Measurements from ENCODE around the gene TUBB4B.

The TUBB4B gene

DNA sequence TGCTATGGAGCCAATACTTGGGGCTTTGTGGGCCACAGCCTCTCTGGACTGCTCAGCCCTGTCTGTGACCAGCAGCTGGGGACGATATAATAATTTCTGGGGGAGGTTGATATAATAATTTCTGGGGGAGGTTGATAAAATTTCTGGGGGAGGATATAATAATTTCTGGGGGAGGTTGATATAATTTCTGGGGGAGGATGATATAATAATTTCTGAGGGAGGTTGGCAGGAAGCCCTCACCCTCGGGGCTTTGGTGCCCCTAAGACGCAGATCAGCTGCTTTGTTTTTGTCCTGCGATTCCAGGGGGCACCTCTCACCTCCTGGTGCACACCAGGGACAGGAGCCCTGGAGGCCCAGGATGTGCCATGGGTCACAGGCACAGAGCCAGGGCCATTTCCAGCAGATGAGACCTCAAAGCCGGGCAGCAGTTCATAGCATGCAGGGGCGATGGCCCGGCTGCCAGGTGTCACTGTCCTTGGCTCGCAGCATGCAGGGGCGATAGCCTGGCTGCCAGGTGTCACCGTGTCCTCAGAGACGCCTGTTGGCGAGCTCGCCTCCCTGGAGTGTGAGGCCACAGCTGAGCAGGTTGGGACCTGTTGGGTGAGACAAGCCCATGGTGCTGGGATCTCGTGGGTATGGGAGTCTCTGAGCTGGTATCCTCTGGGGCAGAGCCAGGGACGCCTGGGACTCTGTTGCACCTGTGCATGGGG, 32.7 kb downstream of the TUBB4B start:
- no peak for FAIRE-seq

DNA sequence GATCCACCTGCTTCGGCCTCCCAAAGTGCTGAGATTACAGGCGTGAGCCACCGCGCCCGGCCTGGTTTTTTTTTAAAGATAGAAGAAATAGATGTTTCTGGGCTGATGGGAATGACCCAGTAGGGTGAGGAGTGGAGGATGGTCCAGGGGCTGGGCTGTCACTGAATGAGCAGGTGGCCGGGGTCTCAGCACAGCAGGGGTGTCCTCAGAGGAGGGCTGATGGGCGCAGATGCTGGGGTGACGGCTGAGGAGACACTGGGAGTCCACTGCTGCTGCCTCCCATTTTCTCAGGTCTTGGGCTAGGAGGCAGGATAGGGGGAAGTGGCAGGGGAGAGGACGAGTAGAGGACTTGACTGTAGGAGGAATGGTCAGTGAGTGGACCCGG, 34.1 kb downstream of the TUBB4B start:
- no peak for FAIRE-seq

DNA sequence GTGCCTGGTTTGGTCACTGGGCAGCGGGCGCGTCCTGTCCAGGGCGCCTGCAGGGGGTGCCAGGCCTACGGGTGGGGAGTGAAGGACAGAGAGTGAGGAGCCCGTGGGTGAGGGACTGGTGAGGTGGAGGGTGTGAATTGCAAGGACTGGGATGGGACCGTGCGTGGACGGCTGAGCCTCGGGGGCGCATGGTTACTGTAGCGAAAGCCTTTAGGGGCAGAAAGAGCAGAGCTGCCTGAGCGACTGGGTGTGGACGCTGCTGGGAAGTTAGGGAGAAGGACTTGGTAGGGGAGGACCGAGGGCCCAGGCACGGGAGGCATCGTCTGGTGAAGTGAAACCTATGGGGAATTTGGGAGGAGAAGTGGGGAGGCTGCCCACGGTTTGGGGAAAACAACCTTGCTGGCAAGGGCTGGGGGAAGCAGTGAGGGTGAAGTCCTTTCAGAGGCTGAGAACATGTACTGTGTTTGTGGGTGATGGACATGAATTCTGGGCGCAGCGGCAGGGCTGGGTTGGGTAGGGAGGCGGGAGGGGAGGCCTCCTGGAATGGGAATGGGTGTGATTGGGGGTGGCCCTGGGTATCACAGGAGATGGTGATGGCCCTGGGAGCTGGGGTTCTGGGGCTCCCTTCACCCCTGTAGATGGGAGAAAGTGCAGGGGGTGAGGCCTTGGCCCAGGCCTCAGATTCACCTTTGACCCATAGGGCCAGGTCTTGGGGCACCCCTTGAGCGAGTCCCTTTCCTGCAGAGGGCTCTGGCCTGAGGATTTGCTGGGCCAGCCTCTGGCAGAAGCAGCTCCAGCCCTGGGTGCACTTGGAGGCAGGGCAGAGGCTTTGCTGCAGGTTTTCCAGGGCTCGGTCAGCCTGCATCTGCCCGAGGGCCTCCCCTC, 34.7 kb downstream of the TUBB4B start:
- no peak for FAIRE-seq

DNA sequence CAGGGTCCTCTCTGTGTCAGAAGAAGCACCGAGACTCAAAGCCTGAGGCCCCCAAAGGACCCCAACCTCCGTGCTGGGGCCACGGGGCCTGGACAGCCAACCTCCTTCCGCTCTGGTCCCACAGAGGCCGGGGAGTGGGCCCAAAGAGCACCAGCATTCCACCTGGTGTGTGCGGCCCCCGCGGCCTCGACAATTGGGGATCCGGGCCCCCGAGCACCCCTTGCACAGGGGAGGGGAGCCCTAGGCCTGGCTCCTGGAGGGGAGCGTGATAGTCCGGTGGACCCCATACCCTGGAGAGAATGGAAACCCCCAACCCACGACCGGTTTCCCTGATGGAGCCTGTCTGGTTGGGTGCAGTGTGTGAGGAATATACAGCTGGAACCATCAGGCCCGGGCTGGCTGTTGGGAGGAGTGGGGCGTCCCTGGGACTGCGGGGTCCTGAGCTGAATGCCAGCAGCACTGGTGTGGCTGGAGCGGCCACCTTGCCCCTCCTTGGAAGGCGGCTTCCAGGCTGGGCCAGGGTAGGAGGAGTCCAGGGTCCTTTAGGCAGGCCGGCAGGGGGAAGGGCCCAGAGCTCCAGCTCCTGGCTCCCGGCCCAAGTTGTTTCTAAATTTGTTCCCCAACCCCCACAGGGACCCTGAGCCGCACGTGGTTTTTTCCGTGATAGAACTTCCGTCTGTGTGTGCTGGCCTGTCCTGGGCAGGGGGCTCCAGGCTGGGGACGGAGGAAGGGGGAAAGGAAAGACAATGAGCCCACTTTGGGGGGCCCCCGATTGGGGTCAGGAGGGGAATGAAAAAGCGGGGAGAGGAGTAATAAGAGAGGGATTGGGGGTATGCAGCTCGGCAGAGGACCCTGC, 35.6 kb downstream of the TUBB4B start:
- no peak for FAIRE-seq

DNA sequence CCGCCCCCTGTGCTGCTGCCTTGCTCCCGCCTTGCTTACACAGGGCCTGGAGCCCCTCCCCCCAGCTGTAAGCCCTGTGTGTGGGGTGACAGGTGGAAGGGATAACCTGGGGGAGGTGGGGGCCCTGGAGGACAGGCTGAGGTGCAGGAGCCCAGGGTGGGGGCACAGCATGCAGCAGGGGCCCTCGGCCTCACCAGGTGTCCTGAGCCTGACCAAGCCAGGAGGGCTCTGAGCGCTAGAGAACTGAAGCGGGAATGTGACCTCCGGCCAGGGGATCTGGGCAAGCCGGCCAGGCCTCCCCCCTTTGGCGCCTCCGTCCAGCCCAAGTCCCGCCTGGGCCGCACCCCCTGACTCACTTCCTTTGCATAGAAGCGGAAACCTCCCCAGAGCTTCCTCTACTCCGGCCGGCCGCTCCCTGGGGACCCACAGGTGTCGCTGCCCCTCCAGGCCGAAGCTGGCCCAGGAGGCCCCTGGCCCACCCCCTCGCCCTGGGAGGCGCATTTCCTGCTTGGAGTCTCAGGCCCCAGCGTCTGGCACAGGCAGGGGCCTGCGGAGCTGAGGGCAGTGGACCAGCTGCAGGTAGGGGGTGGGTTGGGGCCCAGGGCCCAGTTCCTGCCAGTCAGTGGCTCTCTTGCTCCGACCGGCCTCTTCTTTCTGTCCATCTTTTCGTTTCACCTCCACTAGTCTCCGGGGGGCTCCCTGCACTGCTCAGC, 36.4 kb downstream of the TUBB4B start, which contains the start of gene TOR4A:
Gene TOR4A, plus strand, starts transcription at position 398 of the 713 bp plus-strand sequence. CDS start 964 bp downstream, outside the sequence.
- FAIRE-seq, result no peak

DNA sequence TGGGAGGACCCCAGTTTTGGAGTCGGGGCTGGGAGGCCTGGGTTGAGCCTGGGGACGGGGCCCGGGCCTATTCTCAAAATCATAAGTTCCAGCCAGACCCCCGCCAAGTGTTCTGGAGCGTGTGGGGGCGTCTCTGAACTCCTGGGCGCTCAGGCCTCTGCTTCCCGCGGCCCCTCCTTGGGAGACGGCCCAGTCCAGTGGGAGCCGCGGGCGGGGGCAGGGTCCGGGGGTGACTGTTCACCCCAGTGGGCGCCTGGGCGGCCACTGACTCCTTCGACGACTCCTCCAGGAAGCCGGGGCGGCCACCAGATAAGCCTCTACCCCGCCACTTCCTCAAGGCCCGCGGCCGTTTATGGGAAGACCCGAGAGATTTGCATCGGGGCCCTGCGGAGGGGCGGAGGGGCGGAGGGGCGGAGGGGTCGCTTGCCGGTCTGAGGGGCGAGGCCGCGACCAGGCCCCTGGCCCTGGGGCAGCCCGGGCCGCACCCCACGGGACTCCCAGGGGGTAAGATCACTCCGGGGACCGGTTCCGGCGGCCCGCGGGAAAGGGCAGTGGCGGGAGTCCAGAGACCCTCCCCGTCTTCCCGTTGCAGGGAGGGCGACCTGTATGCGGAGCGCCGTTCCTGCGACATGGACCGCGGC, 37.1 kb downstream of the TUBB4B start:
- no peak for FAIRE-seq

DNA sequence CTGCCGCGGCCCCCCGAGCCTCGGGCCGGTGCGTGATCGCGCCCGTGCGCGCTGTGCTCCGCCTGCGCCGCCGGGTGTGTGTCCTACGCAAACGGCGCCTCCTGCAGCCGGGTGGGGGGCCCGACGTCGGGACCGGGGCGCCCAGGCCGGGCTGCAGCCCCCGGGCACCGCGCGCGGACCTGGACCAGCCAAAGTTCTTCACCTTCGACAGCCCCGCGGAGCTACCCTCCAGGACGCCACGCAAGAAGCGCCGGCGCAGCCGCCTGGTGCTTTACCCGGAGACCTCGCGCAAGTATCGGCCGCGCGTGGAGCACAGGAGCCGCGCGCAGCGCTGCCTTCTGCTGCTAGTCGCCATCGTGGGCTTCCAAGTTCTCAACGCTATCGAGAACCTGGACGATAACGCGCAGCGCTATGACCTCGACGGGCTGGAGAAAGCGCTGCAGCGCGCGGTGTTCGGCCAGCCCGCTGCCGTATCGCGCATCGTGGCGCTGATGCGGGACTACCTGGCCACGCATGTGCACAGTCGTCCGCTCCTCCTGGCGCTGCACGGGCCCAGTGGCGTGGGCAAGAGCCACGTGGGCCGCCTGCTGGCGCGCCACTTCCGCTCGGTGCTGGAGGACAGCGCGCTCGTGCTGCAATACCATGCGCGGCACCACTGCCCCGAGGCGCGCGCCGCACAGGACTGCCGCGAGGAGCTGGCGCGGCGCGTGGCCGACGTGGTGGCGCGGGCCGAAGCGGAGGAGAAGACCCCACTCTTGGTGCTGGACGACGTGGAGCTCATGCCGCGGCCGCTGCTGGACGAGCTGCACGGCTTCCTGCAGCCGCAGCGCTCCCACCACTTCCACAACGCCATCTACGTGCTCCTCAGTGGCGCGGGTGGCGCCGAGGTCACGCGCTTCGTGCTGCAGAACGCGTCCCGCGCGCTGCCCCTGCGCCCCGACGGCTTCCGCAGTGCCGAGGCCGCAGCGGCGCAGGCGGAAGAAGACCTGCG, 37.9 kb downstream of the TUBB4B start:
- no peak for FAIRE-seq

DNA sequence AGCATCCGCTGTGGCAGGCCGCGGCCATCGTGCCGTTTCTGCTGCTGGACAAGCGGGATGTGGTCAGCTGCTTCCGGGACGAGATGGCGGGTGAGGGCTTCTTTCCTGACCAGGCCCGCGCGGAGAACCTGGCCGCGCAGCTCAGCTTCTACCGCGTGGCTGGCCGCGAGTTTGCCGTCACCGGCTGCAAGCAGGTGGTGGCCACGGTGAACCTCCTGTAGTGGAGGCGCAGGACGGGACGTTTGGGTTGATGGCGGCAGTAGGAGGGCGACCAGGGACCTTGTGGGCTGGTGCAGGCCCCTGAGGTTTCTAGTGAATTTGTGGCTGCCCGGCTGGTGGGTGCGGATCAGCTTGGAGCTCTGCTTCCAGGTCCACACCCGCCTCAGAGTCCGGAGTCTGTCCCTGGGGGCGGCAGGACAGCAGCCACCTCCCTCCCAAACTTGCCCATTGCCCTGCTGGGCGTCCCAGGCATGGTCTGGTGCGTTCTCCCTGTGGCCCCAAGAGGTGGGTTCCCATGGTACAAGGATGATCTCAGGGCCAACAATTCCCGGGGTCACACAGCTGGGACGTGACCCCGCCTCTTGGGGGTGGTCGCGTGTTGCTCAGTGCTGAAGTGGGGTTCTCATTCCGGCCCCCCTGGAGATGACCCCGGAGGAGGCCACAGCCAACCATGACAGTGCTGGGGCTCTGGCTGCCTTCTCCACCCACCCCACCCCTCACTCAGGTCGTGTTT, 38.8 kb downstream of the TUBB4B start:
- no peak for FAIRE-seq

DNA sequence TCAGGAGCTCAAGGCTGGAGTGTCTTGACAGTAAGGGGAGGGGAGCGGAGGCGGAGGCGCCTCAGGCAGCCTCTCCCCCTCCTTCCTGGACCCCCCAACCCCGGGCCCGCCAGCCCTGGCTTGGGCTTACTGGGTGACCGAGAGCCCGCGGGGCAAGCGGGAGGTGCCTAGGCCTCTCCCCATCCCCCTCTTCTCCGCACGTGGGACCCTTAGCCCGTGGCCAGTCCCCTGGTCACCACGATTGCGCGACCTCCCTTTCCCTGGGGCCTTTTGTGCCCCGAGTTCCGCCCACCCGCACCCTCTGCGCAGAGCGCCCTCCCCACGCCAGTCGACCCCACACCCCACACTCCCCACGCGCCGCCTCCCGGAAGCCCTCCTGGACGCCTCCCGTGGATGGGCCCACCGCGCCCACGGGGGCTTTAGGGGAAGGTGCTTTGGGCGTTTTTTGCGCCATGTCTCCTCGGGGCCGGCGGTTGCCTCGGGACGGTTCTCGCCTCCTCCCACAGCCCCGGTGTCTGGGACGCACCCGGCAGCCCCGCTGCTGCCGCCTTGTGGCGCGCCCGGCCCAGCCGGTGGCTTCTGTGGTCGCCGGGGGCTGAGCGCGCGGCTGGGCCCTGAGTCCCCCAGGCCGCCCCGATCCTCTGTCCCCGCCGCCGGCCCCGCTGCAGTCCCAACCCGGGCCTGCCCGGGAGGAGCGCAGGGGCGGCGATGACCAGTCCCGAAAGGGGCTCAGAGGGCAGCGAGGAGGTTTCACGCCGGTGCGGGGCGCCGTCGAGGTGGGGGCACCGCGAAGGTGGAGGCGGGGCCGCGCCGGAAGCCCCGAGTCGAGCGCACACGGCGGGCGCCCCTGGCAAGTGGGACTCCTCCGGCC, 39.6 kb downstream of the TUBB4B start:
- no peak for FAIRE-seq

DNA sequence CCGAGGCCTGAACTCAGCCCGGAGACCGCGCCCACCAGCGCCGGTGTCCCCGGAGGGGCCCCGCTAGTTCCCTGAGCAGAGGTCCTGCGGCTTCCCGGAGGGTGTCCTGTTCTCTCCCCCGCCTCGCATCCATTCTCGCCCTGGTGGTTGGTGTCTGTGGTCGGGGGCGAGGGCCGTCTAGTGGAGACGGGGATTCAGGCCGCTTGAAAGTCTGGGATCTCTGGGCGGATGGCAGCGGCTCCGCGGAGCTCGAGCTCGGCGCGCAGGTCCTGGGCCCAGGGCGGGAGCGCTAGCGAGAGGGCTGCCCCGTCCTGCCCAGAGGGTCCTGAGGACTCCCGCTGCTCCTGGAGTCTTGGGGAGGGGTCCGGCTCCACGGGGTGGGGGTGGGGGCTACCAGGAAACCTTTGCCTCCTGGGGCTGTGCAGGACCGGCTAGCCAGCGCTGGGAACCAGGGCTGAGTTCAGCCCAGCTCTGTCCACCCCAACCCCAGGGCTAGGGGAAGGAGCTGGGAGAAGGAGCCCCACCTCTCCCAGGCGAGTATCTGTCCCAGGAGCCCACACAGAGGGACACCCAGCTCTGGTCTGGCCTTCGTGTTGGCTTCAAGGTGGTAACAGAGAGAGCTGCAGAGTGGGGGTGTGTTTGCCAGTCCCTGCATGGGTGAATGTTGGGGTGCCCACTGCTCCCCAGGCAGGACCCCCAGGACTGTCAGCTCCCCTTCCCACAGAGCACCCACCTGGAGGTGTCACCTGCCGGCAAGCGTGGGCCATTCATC, 40.4 kb downstream of the TUBB4B start:
- no peak for FAIRE-seq

DNA sequence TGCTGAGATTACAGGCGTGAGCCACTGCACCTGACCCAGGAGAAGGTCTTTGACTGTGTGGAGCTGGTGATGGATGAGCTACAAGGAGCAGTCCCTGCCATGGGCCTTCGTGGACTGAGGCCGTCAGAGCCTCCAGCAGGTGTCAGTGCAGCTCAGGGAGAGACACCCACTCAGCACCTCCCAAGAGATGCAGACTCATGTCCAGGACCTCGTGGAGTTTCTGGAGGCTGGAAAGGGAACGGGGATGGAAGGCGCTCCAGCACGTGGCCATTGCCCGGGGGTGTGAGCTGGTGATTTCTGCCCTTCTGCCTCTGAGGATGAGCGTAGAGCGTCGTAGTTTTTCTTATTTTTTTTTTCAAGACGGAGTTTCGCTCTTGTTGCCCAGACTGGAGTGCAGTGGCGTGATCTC, 45.9 kb downstream of the TUBB4B start:
- FAIRE-seq, result no peak

DNA sequence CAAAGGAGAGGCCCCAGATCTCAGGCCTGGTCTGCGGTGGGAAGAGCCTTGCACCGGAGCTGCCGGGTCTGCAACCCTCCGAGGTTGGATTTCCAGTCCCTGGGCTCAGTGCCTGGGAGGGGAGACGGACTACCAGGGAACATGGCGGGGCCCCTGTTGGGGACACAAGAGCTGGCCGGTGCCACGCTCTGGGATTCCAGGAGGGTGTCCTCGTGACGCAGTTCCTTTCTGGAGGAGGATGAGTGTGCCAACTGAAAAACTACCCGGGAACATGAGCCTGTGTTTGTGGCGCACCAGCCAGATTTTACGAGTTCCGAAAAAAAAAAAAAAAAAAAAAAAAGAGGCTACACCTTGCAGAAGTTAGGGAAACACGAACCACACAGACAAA, 52.0 kb downstream of the TUBB4B start:
- no peak for FAIRE-seq
